Measurements from ENCODE around the gene CCDC141. TPM values are rescaled to one million over a fixed set of nuclear protein-coding genes. Genes with fewer than 3 reads are reported as not detected.

The CCDC141 gene
- total and polyA plus RNA-seq, 8 donors: 0.66 to 11.3 (median 5.4) TPM

DNA sequence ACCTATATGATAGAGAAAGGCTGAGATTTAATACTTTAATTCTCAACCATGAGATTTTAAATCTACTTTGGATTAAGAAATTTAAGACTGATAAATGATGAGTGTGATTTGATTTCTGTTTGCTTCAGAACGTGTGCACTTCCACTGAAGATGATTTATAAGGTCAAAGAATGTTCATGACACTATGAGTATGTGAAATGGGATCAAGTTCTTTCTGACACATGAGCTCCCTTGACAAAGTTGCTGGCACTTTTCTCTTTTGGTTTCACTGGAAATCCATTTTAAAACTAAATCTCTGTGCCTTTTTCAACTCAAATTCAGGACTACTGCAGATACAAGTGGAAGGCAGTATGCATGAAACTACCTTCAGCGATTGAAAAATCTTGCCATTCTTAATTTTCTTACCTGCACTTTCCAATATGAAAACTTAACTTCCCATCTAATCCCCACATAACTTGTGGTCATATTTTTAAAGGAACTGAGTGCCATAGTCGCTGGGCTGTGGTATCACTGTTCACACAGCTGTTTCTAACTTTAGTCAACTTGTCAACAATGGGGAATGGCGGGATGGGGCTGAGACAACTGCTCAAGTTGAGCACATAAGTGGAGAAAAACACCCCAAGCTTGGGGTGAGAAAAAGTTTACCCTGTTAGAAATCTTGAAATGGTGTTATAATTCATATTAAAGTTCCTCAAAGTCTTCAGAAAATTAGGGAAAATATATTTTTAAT, 190.9 kb downstream of the CCDC141 start:
- H3K27me3 ChIP-seq: no peaks in the 10 kb centered on the region
- intact Hi-C loops (cut with DNase I): no loop called here
- H3K4me3 ChIP-seq: no peak overlapping the region
- H3K36me3 ChIP-seq: no peaks in the 10 kb centered on the region
- TF ChIP-seq CTCF (IDR thresholded peaks at IDR 0.05): no peak
- ATAC-seq (no peak), FAIRE-seq (no peak), DNase-seq (no peak)
- H3K9me3 ChIP-seq: no peaks in the 10 kb centered on the region
- WGBS, 2 donors: 55 to 66% methylated on average over 4 of the region's 4 CpGs
- peaks cover 0 to 5% (median 0%) of the 10 kb centered on the region in 3 donors for H3K4me1 ChIP-seq
- H3K27ac ChIP-seq: no peak overlapping the region

DNA sequence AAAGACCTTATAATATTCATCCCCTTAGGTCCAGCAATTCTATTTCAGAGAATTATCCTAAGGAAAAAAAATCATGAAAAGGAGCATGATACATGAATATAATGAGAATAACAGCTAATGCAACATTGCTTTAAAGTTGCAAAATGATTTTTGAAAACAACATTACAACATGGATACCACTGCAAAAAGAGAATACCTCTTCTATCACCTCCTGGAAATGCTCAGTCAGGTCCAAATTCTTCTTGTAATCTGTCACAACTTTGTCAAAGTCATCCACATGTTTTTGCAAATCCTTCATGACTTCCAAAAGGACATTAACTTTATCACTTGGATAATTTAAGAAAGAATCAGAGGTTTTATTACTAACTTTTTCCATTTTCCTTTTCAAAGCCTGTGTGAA, 194.8 kb downstream of the CCDC141 start:
- H3K9me3 ChIP-seq: no peaks in the 10 kb centered on the region
- intact Hi-C loops (cut with DNase I): no loop called here

GRCh38 chr2:178848335-178848734, 201.6 kb downstream of the CCDC141 start:
- 95 to 96% methylated on average over 5 of the region's 5 CpGs for WGBS, 2 donors
- FAIRE-seq (no peak), ATAC-seq (no peak), DNase-seq (no peak)
- no peaks in the 10 kb centered on the region for H3K9me3 ChIP-seq
- peaks cover 0 to 17% (median 0%) of the 10 kb centered on the region in 3 donors for H3K36me3 ChIP-seq
- TF ChIP-seq CTCF (IDR thresholded peaks at IDR 0.05): no peak
- H3K27me3 ChIP-seq: no peaks in the 10 kb centered on the region
- no peaks in the 10 kb centered on the region for H3K4me1 ChIP-seq
- H3K27ac ChIP-seq: no peak overlapping the region
- no peak overlapping the region for H3K4me3 ChIP-seq
- intact Hi-C loops (cut with DNase I): no loop called here

More for the DNA sequence above, 194.8 kb downstream of the CCDC141 start:
- Histone ChIP-seq H3K4me1 (peaks cover 0 to 5% (median 0%) of the 10 kb centered on the region in 3 donors), H3K4me3 (no peak overlapping the region), H3K27ac (no peak overlapping the region), H3K36me3 (peaks cover 0 to 8% (median 0%) of the 10 kb centered on the region in 3 donors), H3K27me3 (no peaks in the 10 kb centered on the region)
- TF ChIP-seq CTCF (IDR thresholded peaks at IDR 0.05): no peak
- DNase-seq (no peak), ATAC-seq (no peak), FAIRE-seq (no peak)

GRCh38 chr2:178846458-178846802, 203.5 kb downstream of the CCDC141 start:
- Histone ChIP-seq H3K9me3 (no peaks in the 10 kb centered on the region), H3K27me3 (no peaks in the 10 kb centered on the region), H3K27ac (no peak overlapping the region), H3K36me3 (peaks cover 0 to 10% (median 0%) of the 10 kb centered on the region in 3 donors), H3K4me1 (no peaks in the 10 kb centered on the region), H3K4me3 (no peak overlapping the region)
- ATAC-seq (no peak), DNase-seq (no peak), FAIRE-seq (no peak)
- 87 to 89% methylated on average over 2 of the region's 2 CpGs for WGBS, 2 donors
- no peak for TF ChIP-seq CTCF (IDR thresholded peaks at IDR 0.05)
- intact Hi-C loops (cut with DNase I): no loop called here
